GM12875 (cell line): Measurements from ENCODE around the gene MBNL2.

Experiments
- H3K4me3 ChIP-seq: one replicate; pipeline ENCODE4 v1.5.1; 2011; ENCODE audit warnings: low read depth, low read length, control low read depth
- TF ChIP-seq, protein P1 (sequence below): IDR thresholded peaks from 2 replicates; pipeline ENCODE4 v1.5.1; 2011; ENCODE audit warnings: low read depth, mild to moderate bottlenecking, control low read depth, inconsistent platforms, low read length, moderate library complexity, borderline replicate concordance; ENCODE audit not compliant: insufficient read depth

MBNL2 gene

GRCh38 chr13:97367016-97367822, 145.1 kb downstream of the MBNL2 start:
- no peak overlapping the region for H3K4me3 ChIP-seq

DNA sequence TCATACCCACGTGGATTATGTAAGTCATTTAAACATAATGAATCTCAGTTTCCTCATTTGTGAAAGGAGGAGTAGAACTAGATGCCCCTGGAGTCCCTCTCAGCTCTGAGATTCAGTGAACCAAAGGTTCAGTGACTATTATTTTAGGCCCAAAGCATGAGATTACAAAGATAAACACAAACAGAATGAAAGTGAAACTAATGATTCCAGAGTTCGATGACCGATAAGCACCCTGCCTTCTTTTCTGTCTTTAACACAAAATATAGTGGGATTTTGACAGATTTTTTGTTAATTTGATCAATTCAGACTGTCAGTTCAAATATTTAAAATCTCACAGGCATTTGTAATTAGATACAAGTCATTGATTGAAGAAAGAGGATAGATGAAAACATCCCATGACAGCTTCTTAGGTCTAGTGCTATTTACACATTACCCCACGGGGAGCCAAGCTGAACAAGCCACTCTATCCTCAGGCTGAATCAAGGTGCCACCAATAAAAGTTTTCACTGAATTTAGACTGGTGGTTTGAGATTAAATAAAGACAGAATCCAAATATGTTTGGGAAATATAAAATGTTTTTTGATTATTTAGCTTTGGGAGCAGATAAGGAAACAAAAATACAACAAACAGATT, 147.2 kb downstream of the MBNL2 start:
- TF ChIP-seq, protein P1, sequence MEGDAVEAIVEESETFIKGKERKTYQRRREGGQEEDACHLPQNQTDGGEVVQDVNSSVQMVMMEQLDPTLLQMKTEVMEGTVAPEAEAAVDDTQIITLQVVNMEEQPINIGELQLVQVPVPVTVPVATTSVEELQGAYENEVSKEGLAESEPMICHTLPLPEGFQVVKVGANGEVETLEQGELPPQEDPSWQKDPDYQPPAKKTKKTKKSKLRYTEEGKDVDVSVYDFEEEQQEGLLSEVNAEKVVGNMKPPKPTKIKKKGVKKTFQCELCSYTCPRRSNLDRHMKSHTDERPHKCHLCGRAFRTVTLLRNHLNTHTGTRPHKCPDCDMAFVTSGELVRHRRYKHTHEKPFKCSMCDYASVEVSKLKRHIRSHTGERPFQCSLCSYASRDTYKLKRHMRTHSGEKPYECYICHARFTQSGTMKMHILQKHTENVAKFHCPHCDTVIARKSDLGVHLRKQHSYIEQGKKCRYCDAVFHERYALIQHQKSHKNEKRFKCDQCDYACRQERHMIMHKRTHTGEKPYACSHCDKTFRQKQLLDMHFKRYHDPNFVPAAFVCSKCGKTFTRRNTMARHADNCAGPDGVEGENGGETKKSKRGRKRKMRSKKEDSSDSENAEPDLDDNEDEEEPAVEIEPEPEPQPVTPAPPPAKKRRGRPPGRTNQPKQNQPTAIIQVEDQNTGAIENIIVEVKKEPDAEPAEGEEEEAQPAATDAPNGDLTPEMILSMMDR, result no peak
- no peak overlapping the region for H3K4me3 ChIP-seq

More at GRCh38 chr13:97367016-97367822, 145.1 kb downstream of the MBNL2 start:
- TF ChIP-seq, protein P1, result no peak

- no peak overlapping the region for H3K4me3 ChIP-seq
- TF ChIP-seq, protein P1, result no peak
Measured at GRCh38 chr13:97371486-97372109, 149.5 kb downstream of the MBNL2 start.

DNA sequence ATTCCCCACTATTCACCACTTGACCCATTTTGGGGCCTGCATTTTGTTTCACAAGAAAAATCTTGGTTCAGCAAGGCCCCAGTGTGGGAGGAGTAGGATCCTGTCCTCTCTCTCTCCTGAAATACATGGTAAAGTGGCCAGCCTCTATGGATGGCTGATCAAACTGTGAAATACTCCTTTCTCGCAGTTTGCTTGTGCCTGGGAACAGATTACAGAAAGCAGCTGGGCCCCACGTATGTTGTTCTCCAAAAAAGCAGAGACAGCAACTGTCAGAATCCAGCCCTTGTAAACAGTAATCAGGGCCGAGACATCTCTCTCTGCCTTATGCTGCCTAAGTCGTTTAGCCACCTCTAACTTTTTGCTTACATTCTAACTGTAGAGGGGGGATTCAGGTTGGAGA, 150.8 kb downstream of the MBNL2 start:
- no peak overlapping the region for H3K4me3 ChIP-seq
- TF ChIP-seq, protein P1, result no peak

- TF ChIP-seq, protein P1, result no peak
- no peak overlapping the region for H3K4me3 ChIP-seq
Measured at GRCh38 chr13:97373787-97374186, 151.7 kb downstream of the MBNL2 start.

DNA sequence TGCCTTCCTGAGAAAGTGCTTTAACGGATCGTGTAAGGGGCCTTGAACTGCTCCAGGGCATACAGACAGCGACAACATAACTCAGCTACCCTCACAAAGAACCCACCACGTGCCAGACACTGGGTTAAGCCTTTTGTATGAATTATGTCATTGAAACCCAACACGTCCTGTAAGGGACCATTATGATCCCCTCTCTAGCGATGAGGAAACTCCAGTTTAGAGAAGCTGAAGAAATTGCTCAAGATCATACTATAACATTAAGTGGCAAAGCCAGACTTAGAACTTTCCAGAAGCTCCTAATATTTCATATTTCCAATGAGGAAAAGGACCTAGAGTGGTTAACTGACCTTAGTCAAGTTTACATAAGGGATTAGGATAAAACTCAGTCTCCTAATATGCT, 154.8 kb downstream of the MBNL2 start:
- TF ChIP-seq, protein P1, result no peak
- no peak overlapping the region for H3K4me3 ChIP-seq

DNA sequence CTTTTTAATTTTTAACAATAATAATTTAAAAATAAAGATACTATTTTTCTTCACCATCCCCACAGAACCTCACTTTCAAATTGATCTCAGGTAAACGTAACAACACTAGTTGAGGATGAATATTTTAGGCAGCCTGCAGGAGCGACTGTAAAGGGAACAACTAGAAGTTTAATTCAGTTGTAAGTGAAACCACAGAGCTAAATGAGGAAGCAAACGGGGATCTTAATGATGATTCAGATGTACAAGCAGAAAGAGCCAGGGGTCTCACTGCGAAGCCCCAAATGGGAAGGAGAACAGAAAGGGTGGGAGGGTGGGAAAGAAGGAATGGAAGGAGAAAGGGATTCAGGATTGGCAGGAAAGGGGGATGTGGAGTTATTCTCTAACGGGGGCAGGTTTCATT, 157.3 kb downstream of the MBNL2 start:
- H3K4me3 ChIP-seq, result no peak overlapping the region
- TF ChIP-seq, protein P1, result no peak
